ENCODE results near the gene CLC.
"Not testable (repeated sequence)": the region's sequence is repeated elsewhere in the genome, so short reads cannot be mapped to it uniquely, and the experiment has no call there.

CLC gene

DNA sequence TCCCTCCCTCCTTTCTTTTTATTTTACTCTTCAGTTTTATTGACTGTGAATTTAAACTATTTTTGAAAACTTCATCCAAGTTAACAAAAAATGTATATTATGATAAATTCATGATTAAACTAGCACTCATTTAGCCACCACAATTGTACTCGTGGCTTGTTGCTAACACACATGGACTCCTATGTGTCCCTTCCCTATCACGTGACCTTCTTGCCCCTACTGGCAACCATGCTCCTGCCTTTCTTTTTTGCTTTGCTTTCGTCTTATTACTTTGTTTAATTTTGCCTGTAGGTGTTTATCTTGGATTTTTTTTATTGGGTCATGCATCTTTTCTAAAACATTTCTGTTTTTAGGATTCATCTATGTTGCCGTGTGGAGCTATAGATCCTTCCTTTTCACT, 8.2 kb downstream of the CLC start:
- DNase-seq (ENCODE audit: low read depth): no peak

DNA sequence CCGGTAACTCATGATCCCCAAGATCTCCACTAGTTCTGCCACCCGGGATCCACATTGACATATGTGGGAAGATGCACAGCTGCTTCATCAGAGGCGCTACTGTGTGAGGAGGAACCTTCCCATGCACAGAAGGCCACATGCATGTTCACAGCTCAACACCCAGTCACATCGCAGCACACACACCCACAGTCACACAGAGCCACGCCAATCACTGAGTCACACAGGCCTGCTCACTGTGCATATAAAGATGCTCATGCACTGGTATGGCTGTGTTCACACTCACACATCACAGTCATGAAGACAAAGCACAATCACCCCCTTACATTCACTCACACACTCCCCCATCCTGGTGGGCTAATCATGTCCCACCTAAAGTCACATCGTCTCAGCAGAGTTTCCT, 9.8 kb downstream of the CLC start:
- no peak for DNase-seq (ENCODE audit: low read depth)

DNA sequence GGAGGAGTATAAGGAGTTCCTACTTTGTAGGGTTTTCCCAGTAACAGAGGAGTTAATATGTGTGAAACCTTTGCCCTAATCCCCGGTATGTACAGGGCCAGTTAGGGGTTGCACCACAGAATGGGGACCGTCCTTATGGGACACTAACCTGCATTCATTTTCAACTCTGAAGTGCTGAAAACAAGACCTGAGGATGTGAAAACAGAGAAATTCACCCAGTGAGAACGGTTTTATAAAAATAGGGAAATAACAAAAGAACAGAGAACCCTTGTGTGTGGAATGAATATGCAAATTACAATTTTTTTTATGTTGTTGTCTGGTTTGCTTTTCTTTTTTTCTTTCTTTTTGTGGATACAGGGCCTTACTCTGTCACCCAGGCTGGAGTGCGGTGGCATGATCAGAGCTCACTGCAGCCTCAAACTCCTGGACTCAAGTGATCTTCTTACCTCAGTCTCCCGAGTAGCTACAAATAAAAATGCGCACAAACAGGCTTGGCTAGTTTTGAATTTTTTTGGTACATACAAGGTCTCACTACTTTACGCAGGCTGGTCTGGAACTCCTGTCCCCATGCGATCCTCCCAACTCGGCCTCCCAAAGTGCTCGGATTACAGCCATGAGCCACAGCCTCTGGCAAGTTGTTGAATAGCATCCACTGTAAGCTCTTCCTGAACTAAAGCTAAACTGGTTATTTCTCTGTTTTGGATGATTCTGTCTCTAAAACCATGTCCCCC, 10.6 kb downstream of the CLC start:
- DNase-seq (ENCODE audit: low read depth): no peak

GRCh38 chr19:39725995-39726394, 11.8 kb downstream of the CLC start:
- DNase-seq (ENCODE audit: low read depth): no peak

GRCh38 chr19:39720144-39720543, 17.7 kb downstream of the CLC start:
- not testable (repeated sequence) for DNase-seq (ENCODE audit: low read depth)

DNA sequence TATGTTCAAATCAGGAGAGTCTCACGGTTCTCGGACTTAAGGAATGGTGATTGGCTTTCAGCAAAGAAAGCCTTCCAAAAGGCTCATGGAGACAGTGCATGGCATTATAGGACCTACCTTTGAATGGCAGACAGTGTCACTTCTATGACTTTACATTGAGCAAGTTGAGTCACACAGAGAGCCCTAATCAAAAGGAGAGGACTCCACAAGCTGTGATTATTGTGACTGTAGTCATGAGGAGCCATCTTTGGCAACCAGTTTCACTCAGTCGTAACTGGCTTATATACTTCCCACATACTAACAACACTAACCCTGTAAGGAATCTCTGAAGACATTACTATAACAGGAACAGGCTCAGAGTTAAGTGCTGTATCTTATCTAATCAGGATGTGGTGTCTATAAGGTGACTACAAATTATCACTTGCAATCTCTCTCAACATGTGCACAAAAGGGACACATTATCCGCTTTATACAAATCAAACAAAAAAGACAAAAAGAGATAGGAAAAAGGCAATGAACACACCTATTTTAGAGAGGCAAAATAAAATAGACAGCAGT, 27.4 kb downstream of the CLC start:
- DNase-seq (ENCODE audit: low read depth): no peak

- no peak for DNase-seq (ENCODE audit: low read depth)
Observed at GRCh38 chr19:39709026-39709872, 28.6 kb downstream of the CLC start.

DNA sequence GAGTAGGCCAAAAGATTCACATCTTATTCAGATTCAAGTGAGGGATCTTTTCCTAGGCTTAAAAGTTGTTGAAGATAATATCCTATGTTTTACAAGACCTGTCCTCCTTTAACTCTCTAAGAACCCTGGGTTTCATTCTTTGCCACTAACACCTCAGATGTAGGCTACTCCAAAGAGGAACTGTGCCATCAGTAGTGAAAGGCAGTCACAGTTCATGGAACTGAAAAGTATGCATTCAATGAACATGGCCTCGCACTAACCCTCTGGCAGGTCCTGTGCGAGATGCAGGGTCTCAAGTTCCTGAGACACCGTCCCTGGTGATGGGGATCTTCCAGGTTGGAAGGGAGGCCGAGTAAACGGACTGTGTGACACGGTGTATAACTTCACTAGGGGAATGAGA, 29.2 kb downstream of the CLC start:
- no peak for DNase-seq (ENCODE audit: low read depth)

DNA sequence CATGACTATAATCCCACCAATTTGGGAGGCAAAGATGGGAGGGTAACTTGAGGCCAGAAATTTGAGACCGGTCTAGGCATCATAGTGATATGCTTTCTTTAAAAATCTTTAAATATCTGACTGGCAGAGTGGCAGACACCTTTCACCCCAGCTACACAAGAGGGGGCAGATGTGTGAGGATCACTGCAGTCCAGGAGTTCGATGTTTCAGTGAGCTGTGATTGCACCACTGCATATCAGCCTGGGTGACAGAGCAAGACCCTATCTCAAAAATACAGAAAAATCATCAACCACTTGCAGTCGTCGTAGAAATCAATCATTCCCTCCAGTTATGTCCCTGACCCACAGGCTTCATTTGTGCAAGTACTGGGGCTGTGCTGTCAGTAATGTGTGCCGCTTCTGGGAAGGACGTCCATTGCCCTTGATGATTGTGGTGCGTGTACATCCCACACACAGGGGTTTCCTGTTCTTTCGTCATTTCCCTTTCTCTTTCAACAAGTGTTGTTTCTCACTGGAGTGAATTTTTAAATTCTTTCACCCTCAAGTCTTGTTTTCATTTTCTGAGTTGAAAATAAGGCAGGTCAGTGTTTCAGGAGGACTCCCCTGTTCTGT, 32.1 kb downstream of the CLC start:
- no peak for DNase-seq (ENCODE audit: low read depth)

- no peak for DNase-seq (ENCODE audit: low read depth)
Observed at GRCh38 chr19:39704181-39705044, 33.4 kb downstream of the CLC start, which contains the start of gene LGALS14. Gene LGALS14, plus strand, starts transcription at chr19:39704481. Its CDS starts 48 bp downstream, at chr19:39704529.

- no peak for DNase-seq (ENCODE audit: low read depth)
Observed at GRCh38 chr19:39701291-39701690, 36.5 kb downstream of the CLC start.

DNA sequence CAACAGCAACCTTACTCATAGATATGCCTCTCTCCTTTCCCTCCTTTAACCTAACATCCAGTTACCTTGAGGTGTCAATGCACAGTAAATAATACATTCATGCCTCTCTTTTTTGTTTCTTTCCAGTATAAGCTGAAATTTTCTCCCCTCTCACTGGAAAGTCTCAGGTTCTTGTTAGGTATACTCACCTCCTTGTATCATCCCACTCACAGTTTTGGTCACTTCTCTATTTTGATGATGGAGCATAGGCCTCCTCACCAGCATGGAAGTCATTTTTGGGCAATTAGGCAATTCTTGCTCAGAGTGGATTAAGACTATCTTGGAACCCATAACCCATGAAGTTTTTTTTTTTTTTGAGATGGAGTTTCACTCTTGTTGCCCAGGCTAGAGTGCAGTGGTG, 39.3 kb downstream of the CLC start:
- DNase-seq (ENCODE audit: low read depth): no peak

DNA sequence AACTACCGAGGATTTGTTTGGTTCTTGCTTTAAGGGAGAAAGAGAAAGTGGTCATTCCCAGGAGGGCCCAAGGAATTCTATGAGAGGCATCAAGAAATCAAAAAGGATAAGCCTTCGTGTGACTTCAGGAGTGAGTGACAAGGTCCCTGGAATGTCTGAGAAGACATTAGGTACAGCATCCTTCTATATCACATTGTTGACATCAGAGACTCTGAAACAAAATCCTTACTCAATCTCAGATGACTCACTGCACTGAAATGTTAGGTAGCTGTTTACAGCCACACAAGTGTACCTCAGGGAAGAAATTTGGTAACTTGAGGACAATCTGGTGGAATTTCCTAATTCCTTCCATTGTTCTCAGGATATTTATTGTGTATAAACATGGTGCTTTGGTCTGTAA, 41.4 kb downstream of the CLC start:
- DNase-seq (ENCODE audit: low read depth): no peak

GRCh38 chr19:39695759-39696158, 42.1 kb downstream of the CLC start:
- no peak for DNase-seq (ENCODE audit: low read depth)

GRCh38 chr19:39692822-39693221, 45.0 kb downstream of the CLC start:
- DNase-seq (ENCODE audit: low read depth): no peak

GRCh38 chr19:39692166-39692565, 45.7 kb downstream of the CLC start:
- DNase-seq (ENCODE audit: low read depth): no peak

DNA sequence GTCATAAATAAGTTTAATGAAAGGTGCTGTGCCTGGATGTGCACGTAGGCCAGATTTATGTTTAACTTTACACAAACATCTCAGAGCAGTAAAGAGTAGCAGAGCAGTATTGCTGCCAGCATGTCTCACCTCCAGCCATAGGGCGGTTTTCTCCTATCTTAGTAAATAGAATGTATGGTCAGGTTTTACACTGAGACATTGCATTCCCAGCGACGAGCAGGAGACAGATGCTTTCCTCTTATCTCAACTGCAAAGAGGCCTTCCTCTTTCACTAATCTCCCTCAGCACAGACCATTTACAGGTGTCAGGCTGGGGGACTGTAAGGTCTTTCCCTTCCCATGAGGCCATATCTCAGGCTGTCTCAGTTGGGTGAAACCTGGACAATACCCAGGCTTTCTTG, 49.2 kb downstream of the CLC start:
- not testable (repeated sequence) for DNase-seq (ENCODE audit: low read depth)

- DNase-seq (ENCODE audit: low read depth): no peak
Observed at GRCh38 chr19:39686739-39687138, 51.1 kb downstream of the CLC start.

DNA sequence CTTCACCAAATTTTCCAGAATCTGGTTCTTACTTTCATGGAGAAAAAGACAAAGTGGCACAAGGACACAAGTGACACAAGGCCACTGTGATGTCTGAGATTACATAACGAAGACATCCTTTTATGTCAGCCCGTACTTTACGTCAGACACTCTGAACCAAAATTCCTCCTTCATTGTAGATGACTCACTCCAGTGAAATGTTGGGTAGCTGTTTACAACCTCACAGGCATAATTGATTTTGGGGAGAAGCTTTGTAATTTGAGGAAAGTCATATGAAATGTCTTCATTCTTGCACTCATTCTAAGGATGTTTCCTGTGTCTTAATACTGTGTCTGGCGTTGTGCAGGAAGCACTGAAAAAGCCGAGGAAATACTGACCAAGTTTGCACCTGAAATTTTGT, 53.6 kb downstream of the CLC start:
- DNase-seq (ENCODE audit: low read depth): no peak

- no peak for DNase-seq (ENCODE audit: low read depth)
Observed at GRCh38 chr19:39681416-39681815, 56.4 kb downstream of the CLC start.

Data from stimulated activated CD8-positive, alpha-beta memory T cell treated with anti-CD3 and anti-CD28 coated beads, Interleukin-12 subunit alpha, Interleukin-12 subunit beta, amount 100 ng/mL, for 4 hours (primary cell).